K562 (cell line): Measurements from ENCODE around the gene STX1B. TPM values are rescaled to one million over a fixed set of nuclear protein-coding genes. Genes with fewer than 3 reads are reported as not detected.

ENCODE experiments used
- ATF2 ChIP-seq: sonication (generic); formaldehyde crosslinking; IDR thresholded peaks from 2 replicates; pipeline ENCODE4 v1.8.1; 2022; ENCODE audit warnings: missing genetic modification reagents
- BHLHE40 ChIP-seq: IDR thresholded peaks from 2 replicates; pipeline ENCODE4 v1.6.1; 2011; ENCODE audit warnings: low read length, improper control_type of control experiment
- BMI1 ChIP-seq: fragments of 150-350 bp; IDR thresholded peaks from 2 replicates; pipeline ENCODE4 v1.6.1; 2014; ENCODE audit warnings: low read length
- CCAR2 ChIP-seq: fragments of 200-400 bp; formaldehyde crosslinking; IDR thresholded peaks from 2 replicates; pipeline ENCODE4 v1.6.1; 2017; ENCODE audit warnings: mild to moderate bottlenecking, low read depth, low read length
- EP400 ChIP-seq: fragments of 450-650 bp; IDR thresholded peaks from 2 replicates; pipeline ENCODE4 v1.6.1; 2017; ENCODE audit warnings: antibody characterized with exemption, mild to moderate bottlenecking, moderate library complexity
- HDAC2 ChIP-seq: fragments of 450-650 bp; IDR thresholded peaks from 2 replicates; pipeline ENCODE4 v1.6.1; 2016; ENCODE audit warnings: mild to moderate bottlenecking
- HIVEP1 ChIP-seq: fragments of 250-450 bp; sonication (Bioruptor Pico); IDR thresholded peaks from 2 replicates; pipeline ENCODE4 v1.4.0; 2020; ENCODE audit warnings: mild to moderate bottlenecking
- SIX5 ChIP-seq, 2 experiments: IDR thresholded peaks; 2 replicates each; pipeline ENCODE4 v1.6.1; 2011; ENCODE audit warnings: low read length in 2 of 2, borderline replicate concordance in 1 of 2, low read depth in 1 of 2, mild to moderate bottlenecking in 1 of 2, moderate library complexity in 1 of 2; ENCODE audit not compliant: insufficient read depth in 1 of 2
- SMAD4 ChIP-seq: fragments of 250-450 bp; sonication (Bioruptor Pico); conservative IDR thresholded peaks from 2 replicates; pipeline ENCODE4 v1.8.0; 2021; ENCODE audit warnings: inconsistent platforms, mild to moderate bottlenecking, moderate library complexity
- SMARCB1 ChIP-seq: IDR thresholded peaks from 2 replicates; pipeline ENCODE4 v1.6.1; 2011; ENCODE audit warnings: improper control_type of control experiment, low read depth; ENCODE audit not compliant: insufficient read length
- SP1 ChIP-seq: sonication (generic); formaldehyde crosslinking; IDR thresholded peaks from 2 replicates; pipeline ENCODE4 v1.8.1; 2022; ENCODE audit warnings: mild to moderate bottlenecking, missing genetic modification reagents
- SRF ChIP-seq, 2 experiments: fragments of 250-450, 450-650 bp in 1 of 2; sonication (Bioruptor Pico) in 1 of 2; sonication (generic) in 1 of 2; formaldehyde crosslinking; IDR thresholded peaks; 2 replicates each; pipeline versions ENCODE4 v1.5.0 to v1.5.1; 2020 to 2022; ENCODE audit warnings: mild to moderate bottlenecking in 1 of 2, missing genetic modification reagents in 1 of 2
- TAF9B ChIP-seq: fragments of 450-650 bp; IDR thresholded peaks from 2 replicates; pipeline ENCODE4 v1.6.1; 2018; ENCODE audit warnings: mild to moderate bottlenecking; ENCODE audit not compliant: partially characterized antibody
- TGIF2 ChIP-seq: sonication (generic); formaldehyde crosslinking; IDR thresholded peaks from 2 replicates; pipeline ENCODE4 v1.8.1; 2022; ENCODE audit warnings: mild to moderate bottlenecking, missing genetic modification reagents, moderate library complexity
- THRB ChIP-seq: fragments of 450-650 bp; formaldehyde crosslinking; conservative IDR thresholded peaks from 2 replicates; pipeline ENCODE4 v1.4.0; 2022; ENCODE audit warnings: mild to moderate bottlenecking, missing genetic modification characterization
- ZNF217 ChIP-seq: sonication (generic); formaldehyde crosslinking; IDR thresholded peaks from 2 replicates; pipeline ENCODE4 v1.8.0; 2022; ENCODE audit warnings: mild to moderate bottlenecking, missing genetic modification reagents
- ZNF507 ChIP-seq: conservative IDR thresholded peaks from 2 replicates; pipeline ENCODE4 v1.6.1; 2017; ENCODE audit warnings: missing genetic modification characterization, missing compliant biosample characterization
- polyA plus RNA-seq, 8 experiments: library from polyadenylated mRNA; depleted of rRNA in 4 of 8; stranded (reverse) in 5 of 8; unstranded in 3 of 8; fragments of >200 nt; fragmentation: Nextera tagmentation in 2 of 8; fragmentation: Illumina TruSeq in 1 of 8; extraction: Ambion mirVana in 2 of 8; extraction: Trizol in 1 of 8; gene quantifications; 2 replicates each; pipeline versions ENCODE4 v1.2.1 to v1.2.3, GENCODE V29; 2011 to 2014; ENCODE audit warnings: inconsistent platforms in 1 of 8, missing spikeins in 1 of 8
- total RNA-seq, 7 experiments: library from RNA; depleted of rRNA in 6 of 7; stranded (reverse); fragments of >200 nt in 6 of 7; fragmentation: Illumina TruSeq in 2 of 7; extraction: Trizol in 2 of 7; gene quantifications; 2 replicates each; pipeline versions ENCODE4 v1.2.1 to v1.2.3, GENCODE V29; 2011 to 2021; ENCODE audit warnings: low replicate concordance in 1 of 7
- TF ChIP-seq, protein P1 (sequence below): fragments of 250-450 bp; sonication (Bioruptor Pico); IDR thresholded peaks from 2 replicates; pipeline ENCODE4 v1.8.0; 2022; ENCODE audit warnings: moderate library complexity, mild to moderate bottlenecking, inconsistent platforms
- TF ChIP-seq, protein P2 (sequence below), 2 experiments: fragments of 450-650 bp; IDR thresholded peaks; 2 replicates each; pipeline ENCODE4 v1.6.1; 2016

The STX1B gene
- total and polyA plus RNA-seq, 9 of the 15 experiments (the other 6 are each of a cell fraction or from before 2014, with no cell fraction given): 0.07 to 2.5 (median 0.86) TPM

DNA sequence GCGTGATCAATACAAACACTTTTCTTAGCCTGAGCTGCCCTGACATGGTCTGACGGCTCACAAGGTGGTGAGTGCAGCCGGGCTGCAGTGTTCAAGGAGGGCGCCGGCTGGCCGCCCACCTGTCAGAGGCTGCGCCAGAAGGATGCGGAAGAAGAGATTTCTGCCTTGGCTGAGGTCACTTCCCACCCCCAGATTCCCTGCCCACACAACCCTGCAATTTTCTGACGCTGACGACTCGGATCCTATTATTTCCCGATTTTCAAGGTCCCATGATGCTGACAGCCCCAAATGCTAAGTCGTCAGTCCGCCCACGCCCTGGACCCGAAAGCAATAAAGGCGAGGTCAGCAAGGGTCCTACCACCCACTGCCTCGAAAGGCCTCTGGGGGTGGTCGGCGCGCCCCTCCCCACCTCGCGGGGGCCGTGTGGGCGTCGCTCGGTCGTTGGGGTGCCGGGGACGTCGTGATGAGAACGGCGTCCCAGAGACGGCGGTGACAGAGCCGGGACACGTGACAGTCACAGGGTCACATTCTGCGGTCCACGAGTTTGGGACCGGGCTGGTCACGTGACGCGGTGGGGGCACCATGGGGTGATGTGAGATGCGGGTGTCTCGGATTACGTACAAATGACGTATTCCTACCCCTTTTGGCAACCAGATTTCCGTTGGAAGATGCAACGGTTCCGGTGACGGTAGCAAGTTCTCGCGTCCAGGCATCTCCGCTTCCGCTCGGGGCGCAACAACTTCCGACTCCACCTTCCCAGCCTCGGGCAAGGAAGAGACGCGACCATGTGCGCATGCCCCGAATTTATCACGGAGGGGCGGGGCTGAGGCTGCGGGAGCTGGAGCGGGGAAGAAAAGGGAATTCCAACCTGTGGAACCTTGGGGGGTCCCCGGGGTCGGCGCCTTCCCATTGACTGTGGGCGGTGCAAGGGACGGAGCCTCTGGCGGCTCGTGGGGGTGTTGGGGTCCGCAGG lies 22.6 kb upstream of the STX1B start, which contains the start of gene STX4 (continued):
- TF ChIP-seq HDAC2: peak; percentile 86; the same call in 1 of the 2 replicates
- TF ChIP-seq CCAR2: no peak
- TF ChIP-seq ATF2 (CRISPR knock-in tag): peak; percentile 78
- no peak for TF ChIP-seq ZNF507 (tag)
- TF ChIP-seq EP400: peak; percentile 97
- no peak for TF ChIP-seq SMARCB1
- TF ChIP-seq BHLHE40: peak; percentile 99
- peak in 1 of 2 experiments; percentile 90; a peak in 1 of 4 replicates for TF ChIP-seq SRF (CRISPR knock-in tag; IDR thresholded peaks at IDR 0.05)
- TF ChIP-seq BMI1: no peak
- TF ChIP-seq, protein P1, sequence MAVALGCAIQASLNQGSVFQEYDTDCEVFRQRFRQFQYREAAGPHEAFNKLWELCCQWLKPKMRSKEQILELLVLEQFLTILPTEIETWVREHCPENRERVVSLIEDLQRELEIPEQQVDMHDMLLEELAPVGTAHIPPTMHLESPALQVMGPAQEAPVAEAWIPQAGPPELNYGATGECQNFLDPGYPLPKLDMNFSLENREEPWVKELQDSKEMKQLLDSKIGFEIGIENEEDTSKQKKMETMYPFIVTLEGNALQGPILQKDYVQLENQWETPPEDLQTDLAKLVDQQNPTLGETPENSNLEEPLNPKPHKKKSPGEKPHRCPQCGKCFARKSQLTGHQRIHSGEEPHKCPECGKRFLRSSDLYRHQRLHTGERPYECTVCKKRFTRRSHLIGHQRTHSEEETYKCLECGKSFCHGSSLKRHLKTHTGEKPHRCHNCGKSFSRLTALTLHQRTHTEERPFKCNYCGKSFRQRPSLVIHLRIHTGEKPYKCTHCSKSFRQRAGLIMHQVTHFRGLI (CRISPR knock-in tag): 0 out of 2 replicates have a peak, but pooled peaks have one; percentile 35
- TF ChIP-seq SIX5 (IDR thresholded peaks at IDR 0.05; ENCODE audit: borderline replicate concordance in 1 of 2, insufficient read depth in 1 of 2, low read depth in 1 of 2, low read length in 2 of 2): peak; percentile 53 to 57; a peak in 3 of 4 replicates
- TF ChIP-seq THRB (CRISPR knock-in tag): peak; percentile 50; the same call in 1 of the 2 replicates
- TF ChIP-seq, protein P2, sequence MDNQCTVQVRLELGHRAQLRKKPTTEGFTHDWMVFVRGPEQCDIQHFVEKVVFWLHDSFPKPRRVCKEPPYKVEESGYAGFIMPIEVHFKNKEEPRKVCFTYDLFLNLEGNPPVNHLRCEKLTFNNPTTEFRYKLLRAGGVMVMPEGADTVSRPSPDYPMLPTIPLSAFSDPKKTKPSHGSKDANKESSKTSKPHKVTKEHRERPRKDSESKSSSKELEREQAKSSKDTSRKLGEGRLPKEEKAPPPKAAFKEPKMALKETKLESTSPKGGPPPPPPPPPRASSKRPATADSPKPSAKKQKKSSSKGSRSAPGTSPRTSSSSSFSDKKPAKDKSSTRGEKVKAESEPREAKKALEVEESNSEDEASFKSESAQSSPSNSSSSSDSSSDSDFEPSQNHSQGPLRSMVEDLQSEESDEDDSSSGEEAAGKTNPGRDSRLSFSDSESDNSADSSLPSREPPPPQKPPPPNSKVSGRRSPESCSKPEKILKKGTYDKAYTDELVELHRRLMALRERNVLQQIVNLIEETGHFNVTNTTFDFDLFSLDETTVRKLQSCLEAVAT (IDR thresholded peaks at IDR 0.05): peak in 1 of 2 experiments; percentile 65; a peak in 2 of 4 replicates
- peak; percentile 86 for TF ChIP-seq SP1 (CRISPR knock-in tag)
- TF ChIP-seq HIVEP1 (CRISPR knock-in tag): peak; percentile 57; the same call in 1 of the 2 replicates
- TF ChIP-seq SMAD4: peak; percentile 89
- TF ChIP-seq TAF9B: peak; percentile 60
- no peak for TF ChIP-seq TGIF2 (CRISPR knock-in tag)
- TF ChIP-seq ZNF217: no peak
